Activated naive CD4-positive, alpha-beta T cell treated with anti-CD3 and anti-CD28 coated beads for 36 hours (primary cell): ENCODE data around the gene SAA4. TPM values are rescaled to one million over a fixed set of nuclear protein-coding genes. Genes with fewer than 3 reads are reported as not detected.
"Not testable (repeated sequence)": the region's sequence is repeated elsewhere in the genome, so short reads cannot be mapped to it uniquely, and the experiment has no call there.

Experiments used
- CTCF ChIA-PET: fragments of 350-600 bp; sonication (Branson Sonifier 250); formaldehyde crosslinking; loops from one replicate; lab custom pipeline; 2021; ENCODE audit warnings: antibody characterized with exemption; lab: Charles Lee
- DNase-seq: peaks from one replicate; pipeline ENCODE4 v3.0.0-alpha.2; 2020
- H3K27ac Mint-ChIP-seq: one replicate; pipeline ENCODE4 v1.8.0; 2021; ENCODE audit warnings: mild to moderate bottlenecking, mixed read lengths
- H3K27me3 Mint-ChIP-seq: one replicate; pipeline ENCODE4 v1.8.0; 2021; ENCODE audit warnings: low read depth, mixed read lengths
- H3K36me3 Mint-ChIP-seq: one replicate; pipeline ENCODE4 v1.8.0; 2021; ENCODE audit warnings: low read depth, mixed read lengths
- H3K4me1 Mint-ChIP-seq: one replicate; pipeline ENCODE4 v1.8.0; 2021; ENCODE audit warnings: low read depth, mixed read lengths
- H3K4me3 Mint-ChIP-seq: one replicate; pipeline ENCODE4 v1.8.0; 2021; ENCODE audit warnings: mild to moderate bottlenecking, moderate library complexity, mixed read lengths
- H3K9me3 Mint-ChIP-seq: one replicate; pipeline ENCODE4 v1.8.0; 2021; ENCODE audit warnings: mixed read lengths
- intact Hi-C: fragments of 100-400 bp; cut with micrococcal nuclease; formaldehyde crosslinking; loops from one replicate; pipeline ENCODE4 v1.15.1; 2023
- total RNA-seq, 2 experiments: library from RNA; stranded (reverse); gene quantifications; one replicate each; pipeline ENCODE4 v1.2.3, GENCODE V29; 2021

Gene SAA4
- total RNA-seq, 2 experiments from 2014 or later = not detected

DNA sequence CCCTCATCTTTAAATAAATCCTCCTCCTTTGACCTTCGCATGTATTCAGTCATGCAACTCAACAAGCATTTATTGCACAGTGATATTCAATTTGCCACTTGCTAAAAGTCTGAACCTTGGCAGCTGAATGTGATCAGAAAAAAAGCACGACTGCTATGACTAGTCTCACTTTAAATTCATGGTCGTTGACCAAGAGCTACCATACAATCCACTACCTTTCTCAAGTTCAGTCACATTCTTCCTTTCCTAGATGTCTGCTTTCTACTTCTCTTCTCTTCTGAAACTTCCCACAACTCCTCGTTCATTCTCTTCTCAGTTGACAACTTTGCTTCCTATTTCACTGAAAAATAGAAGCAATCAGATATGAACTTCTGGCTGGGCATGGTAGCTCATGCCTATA, 27.4 kb upstream of the SAA4 start:
- no peak overlapping the region for H3K4me3 Mint-ChIP-seq
- intact Hi-C loops = no loop called here
- H3K27ac Mint-ChIP-seq = no peak overlapping the region
- H3K9me3 Mint-ChIP-seq = no peaks in the 10 kb centered on the region
- no peak for DNase-seq
- CTCF ChIA-PET = no interaction called here
- H3K36me3 Mint-ChIP-seq = no peaks in the 10 kb centered on the region
- no peaks in the 10 kb centered on the region for H3K4me1 Mint-ChIP-seq
- no peaks in the 10 kb centered on the region for H3K27me3 Mint-ChIP-seq

DNA sequence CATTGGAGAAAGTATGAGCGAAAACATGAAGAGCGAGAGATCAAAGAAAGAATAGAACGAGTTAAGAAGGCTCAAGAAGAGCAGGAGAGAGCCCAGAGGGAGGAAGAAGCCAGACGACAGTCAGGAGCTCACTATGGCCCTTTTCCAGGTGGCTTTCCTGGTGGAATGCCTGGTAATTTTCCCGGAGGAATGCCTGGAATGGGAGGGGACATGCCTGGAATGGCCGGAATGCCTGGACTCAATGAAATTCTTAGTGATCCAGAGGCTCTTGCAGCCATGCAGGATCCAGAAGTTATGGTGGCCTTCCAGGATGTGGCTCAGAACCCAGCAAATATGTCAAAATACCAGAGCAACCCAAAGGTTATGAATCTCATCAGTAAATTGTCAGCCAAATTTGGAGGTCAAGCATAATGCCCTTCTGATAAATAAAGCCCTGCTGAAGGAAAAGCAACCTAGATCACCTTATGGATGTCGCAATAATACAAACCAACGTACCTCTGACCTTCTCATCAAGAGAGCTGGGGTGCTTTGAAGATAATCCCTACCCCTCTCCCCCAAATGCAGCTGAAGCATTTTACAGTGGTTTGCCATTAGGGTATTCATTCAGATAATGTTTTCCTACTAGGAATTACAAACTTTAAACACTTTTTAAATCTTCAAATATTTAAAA, 26.2 kb upstream of the SAA4 start:
- H3K27me3 Mint-ChIP-seq, H3K36me3 Mint-ChIP-seq, H3K4me1 Mint-ChIP-seq, CTCF ChIA-PET, intact Hi-C loops, H3K27ac Mint-ChIP-seq, H3K9me3 Mint-ChIP-seq, DNase-seq, H3K4me3 Mint-ChIP-seq: not testable (repeated sequence)

- H3K27me3 Mint-ChIP-seq = no peaks in the 10 kb centered on the region
- no peak overlapping the region for H3K4me3 Mint-ChIP-seq
- intact Hi-C loops = no loop called here
- no peaks in the 10 kb centered on the region for H3K36me3 Mint-ChIP-seq
- DNase-seq = no peak
- no peak overlapping the region for H3K27ac Mint-ChIP-seq
- no peaks in the 10 kb centered on the region for H3K9me3 Mint-ChIP-seq
- H3K4me1 Mint-ChIP-seq = no peaks in the 10 kb centered on the region
- CTCF ChIA-PET = no interaction called here
Observed at GRCh38 chr11:18261721-18262120, 25.1 kb upstream of the SAA4 start.

DNA sequence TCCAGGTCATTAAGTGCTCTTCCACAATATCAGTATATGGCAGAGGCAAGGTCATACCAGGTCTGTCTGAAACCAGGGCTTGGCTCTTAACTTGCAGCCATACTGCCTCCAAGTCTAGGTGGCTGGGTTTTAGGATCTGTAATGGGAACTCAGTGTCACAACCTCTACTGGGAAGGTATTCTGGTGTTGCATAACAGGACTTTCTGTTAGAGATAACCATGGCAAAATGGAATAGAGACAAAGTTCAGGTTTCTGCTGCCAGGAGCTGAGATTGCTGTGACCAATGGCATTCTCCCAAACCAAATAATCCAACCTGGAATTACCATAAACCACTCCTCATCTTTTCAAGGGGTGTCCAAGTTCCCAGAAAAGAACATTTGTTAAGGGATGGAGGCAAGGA, 22.7 kb upstream of the SAA4 start:
- H3K4me1 Mint-ChIP-seq = no peaks in the 10 kb centered on the region
- CTCF ChIA-PET = no interaction called here
- H3K27me3 Mint-ChIP-seq = no peaks in the 10 kb centered on the region
- H3K36me3 Mint-ChIP-seq = no peaks in the 10 kb centered on the region
- no peak overlapping the region for H3K27ac Mint-ChIP-seq
- no peak for DNase-seq
- no peaks in the 10 kb centered on the region for H3K9me3 Mint-ChIP-seq
- no peak overlapping the region for H3K4me3 Mint-ChIP-seq
- intact Hi-C loops = no loop called here

DNA sequence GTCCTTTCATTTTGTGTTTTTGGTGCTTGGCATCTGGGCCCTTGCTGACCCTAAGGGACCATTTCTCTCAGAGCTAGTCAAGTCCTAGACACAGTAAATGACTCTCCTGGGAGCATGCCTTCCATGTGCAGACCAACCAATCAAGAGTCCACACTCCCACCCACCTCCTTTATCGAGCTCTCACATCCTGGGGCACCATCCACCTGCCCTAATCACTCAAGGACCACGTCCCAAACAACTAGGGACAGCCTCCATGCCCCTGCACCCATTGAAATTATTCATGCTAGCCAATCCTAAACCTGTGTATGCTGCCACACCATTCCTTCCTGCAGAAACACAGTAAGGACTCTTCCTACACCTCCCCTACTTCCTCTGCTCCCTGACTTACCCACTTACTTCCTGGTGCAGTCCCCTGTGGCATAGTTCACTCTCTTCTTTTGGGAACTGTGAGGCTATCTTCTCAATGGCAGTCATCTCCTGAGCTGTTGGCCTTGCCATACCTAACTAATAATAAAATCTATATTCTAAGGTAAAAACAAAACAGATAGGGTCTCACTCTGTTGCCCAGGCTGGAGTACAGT, 18.3 kb upstream of the SAA4 start:
- H3K9me3 Mint-ChIP-seq = no peaks in the 10 kb centered on the region
- no peak for DNase-seq
- intact Hi-C loops = no loop called here
- H3K4me1 Mint-ChIP-seq = no peaks in the 10 kb centered on the region
- no peaks in the 10 kb centered on the region for H3K36me3 Mint-ChIP-seq
- H3K27ac Mint-ChIP-seq = peak overlapping the region; percentile 2
- H3K27me3 Mint-ChIP-seq = no peaks in the 10 kb centered on the region
- CTCF ChIA-PET = interaction anchor here (1.6 kb wide), 1 partner anchor 11 kb away, joined by 5 read pairs; no protein-coding TSS in a partner anchor
- H3K4me3 Mint-ChIP-seq = no peak overlapping the region

- CTCF ChIA-PET = no interaction called here
- intact Hi-C loops = no loop called here
- no peak for DNase-seq
- H3K27me3 Mint-ChIP-seq = no peaks in the 10 kb centered on the region
- no peaks in the 10 kb centered on the region for H3K9me3 Mint-ChIP-seq
- no peaks in the 10 kb centered on the region for H3K36me3 Mint-ChIP-seq
- no peak overlapping the region for H3K27ac Mint-ChIP-seq
- no peaks in the 10 kb centered on the region for H3K4me1 Mint-ChIP-seq
- H3K4me3 Mint-ChIP-seq = no peak overlapping the region
Observed at GRCh38 chr11:18253778-18254338, 17.3 kb upstream of the SAA4 start.

- H3K27me3 Mint-ChIP-seq = no peaks in the 10 kb centered on the region
- H3K4me3 Mint-ChIP-seq = no peak overlapping the region
- no peak for DNase-seq
- H3K9me3 Mint-ChIP-seq = no peaks in the 10 kb centered on the region
- H3K27ac Mint-ChIP-seq = no peak overlapping the region
- no peaks in the 10 kb centered on the region for H3K36me3 Mint-ChIP-seq
- CTCF ChIA-PET = interaction anchor here (0.6 kb wide), 2 partner anchors 392 to 672 kb away, joined by 3 to 4 read pairs; no protein-coding TSS in a partner anchor
- no peaks in the 10 kb centered on the region for H3K4me1 Mint-ChIP-seq
- intact Hi-C loops = no loop called here
Observed at GRCh38 chr11:18253233-18253632, 16.6 kb upstream of the SAA4 start.

- Mint-ChIP-seq H3K9me3 (no peaks in the 10 kb centered on the region), H3K36me3 (no peaks in the 10 kb centered on the region), H3K27ac (no peak within 1 kb of the TSS), H3K4me1 (peaks cover 6% of the 10 kb centered on the region), H3K4me3 (no peak within 1 kb of the TSS), H3K27me3 (no peaks in the 10 kb centered on the region)
- no peak for DNase-seq
- intact Hi-C loops = loop anchor here (10.0 kb wide), 1 partner anchor 134 kb away; no protein-coding TSS in a partner anchor
- CTCF ChIA-PET = interaction anchor here (0.6 kb wide), 2 partner anchors 147 to 1025 kb away, joined by 3 to 4 read pairs; no protein-coding TSS in a partner anchor
Observed at GRCh38 chr11:18248561-18248960, 12.0 kb upstream of the SAA4 start, which contains the start of gene SAA2. SAA2 (minus strand) TSS chr11:18248668; CDS start chr11:18248011, 657 bp downstream.

GRCh38 chr11:18247191-18247581, 10.6 kb upstream of the SAA4 start:
- DNase-seq, H3K36me3 Mint-ChIP-seq, H3K27ac Mint-ChIP-seq, H3K4me3 Mint-ChIP-seq, H3K4me1 Mint-ChIP-seq, CTCF ChIA-PET, H3K27me3 Mint-ChIP-seq, H3K9me3 Mint-ChIP-seq: not testable (repeated sequence)
- intact Hi-C loops = loop anchor here (10.0 kb wide), 1 partner anchor 132 kb away; no protein-coding TSS in a partner anchor

DNA sequence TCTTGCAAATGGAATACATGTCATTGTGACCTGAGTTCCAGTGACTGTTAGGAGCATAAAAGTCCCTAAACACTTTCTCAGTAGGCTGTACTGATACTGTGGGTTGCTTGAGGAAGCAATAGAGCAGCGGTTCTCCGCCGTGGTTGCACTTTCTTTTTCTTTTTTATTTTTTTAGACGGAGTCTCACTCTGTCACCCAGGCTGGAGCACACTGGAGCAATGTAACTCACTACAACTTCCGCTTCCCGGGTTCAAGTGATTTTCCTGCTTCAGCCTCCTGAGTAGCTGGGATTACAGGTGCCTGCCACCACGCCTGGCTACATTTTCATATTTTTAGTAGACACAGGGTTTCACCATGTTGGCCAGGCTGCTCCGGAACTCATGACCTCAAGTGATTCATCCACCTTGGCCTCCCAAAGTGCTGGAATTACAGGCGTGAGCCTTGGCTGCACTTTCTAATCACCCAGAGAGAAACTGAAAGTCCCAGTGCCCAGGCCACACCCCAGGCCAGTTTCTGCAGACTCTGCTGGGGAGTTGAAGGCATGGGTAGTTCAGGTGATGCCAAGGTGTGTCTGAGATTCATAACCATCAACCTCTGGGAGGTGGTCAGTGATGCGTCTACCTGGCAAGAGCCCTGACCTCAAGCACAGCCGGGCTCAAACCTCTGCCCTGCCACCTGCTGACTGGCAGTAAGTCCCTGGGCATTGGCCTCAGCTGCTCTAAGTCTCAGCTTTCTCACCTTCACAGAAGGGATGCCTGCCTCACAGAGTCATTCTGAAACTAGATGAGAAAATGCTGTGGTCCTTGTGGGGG, 10.0 kb upstream of the SAA4 start:
- CTCF ChIA-PET, H3K4me3 Mint-ChIP-seq, H3K27ac Mint-ChIP-seq, H3K27me3 Mint-ChIP-seq, H3K9me3 Mint-ChIP-seq, H3K4me1 Mint-ChIP-seq, H3K36me3 Mint-ChIP-seq: not testable (repeated sequence)
- intact Hi-C loops = loop anchor here (10.0 kb wide), 1 partner anchor 132 kb away; no protein-coding TSS in a partner anchor
- peak; percentile 23 for DNase-seq

DNA sequence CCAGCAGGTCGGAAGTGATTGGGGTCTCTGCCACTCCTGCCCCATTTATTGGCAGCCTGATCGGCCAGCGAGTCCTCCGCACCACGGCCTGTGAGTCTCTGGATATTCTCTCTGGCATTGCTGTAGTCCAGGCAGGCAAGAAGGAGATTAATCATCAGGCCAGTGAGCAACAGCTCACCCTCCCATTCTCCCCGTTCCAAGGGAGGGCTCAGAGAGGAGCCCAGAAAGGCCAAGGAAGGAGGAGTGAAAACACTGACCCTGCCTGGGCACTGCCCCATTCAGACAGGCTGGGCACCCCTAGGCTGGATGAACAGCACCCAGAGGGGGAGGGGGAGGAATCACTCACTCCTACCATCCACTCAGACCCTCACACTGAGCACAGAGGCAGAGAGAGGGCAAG, 8.8 kb upstream of the SAA4 start:
- H3K9me3 Mint-ChIP-seq = no peaks in the 10 kb centered on the region
- CTCF ChIA-PET = no interaction called here
- intact Hi-C loops = loop anchor here (10.0 kb wide), 1 partner anchor 131 kb away; no protein-coding TSS in a partner anchor
- no peaks in the 10 kb centered on the region for H3K36me3 Mint-ChIP-seq
- no peak overlapping the region for H3K4me3 Mint-ChIP-seq
- H3K4me1 Mint-ChIP-seq = peaks cover 6% of the 10 kb centered on the region
- DNase-seq = no peak
- H3K27ac Mint-ChIP-seq = no peak overlapping the region
- H3K27me3 Mint-ChIP-seq = no peaks in the 10 kb centered on the region

GRCh38 chr11:18243783-18244362, 7.3 kb upstream of the SAA4 start:
- Mint-ChIP-seq H3K36me3 (no peaks in the 10 kb centered on the region), H3K27ac (no peak overlapping the region), H3K27me3 (peaks cover 4% of the 10 kb centered on the region), H3K4me3 (no peak overlapping the region), H3K9me3 (no peaks in the 10 kb centered on the region), H3K4me1 (peaks cover 6% of the 10 kb centered on the region)
- peak; percentile 81 for DNase-seq
- CTCF ChIA-PET = interaction anchor here (0.6 to 1.8 kb wide), 44 partner anchors 8 to 533 kb away, joined by 3 to 13 read pairs (median 4); partner anchors contain the start of genes GTF2H1, HPS5, SAAL1 and TSG101
- intact Hi-C loops = loop anchor here (1.0 to 10.0 kb wide), 8 partner anchors 72 to 520 kb away; partner anchors contain the start of gene MRGPRX4
